Measurements from ENCODE around the gene GAS6.

GRCh38 chr13:113884821-113885220 is 20.9 kb upstream of the GAS6 start:
- no peak for TF ChIP-seq CTCF (IDR thresholded peaks at IDR 0.05; ENCODE audit: low read depth, low read length)
- TF ChIP-seq EZH2phosphoT487 (IDR thresholded peaks at IDR 0.05; ENCODE audit: low read depth): no peak

All from OCI-LY3 (cell line).